IMR-90 (cell line): ENCODE data around the gene ATP1A3. TPM values are rescaled to one million over a fixed set of nuclear protein-coding genes. Genes with fewer than 3 reads are reported as not detected.

Experiments
- ATAC-seq: fragments of 200-7000 bp; cut with Tn5 transposase; 2 replicates; pipeline ENCODE4 v1.9.1; 2020; ENCODE audit warnings: low read depth, mild to moderate bottlenecking, moderate library complexity
- BruUV-seq: library from RNA; stranded (reverse); fragments of 400-500 nt; replicated peaks from 2 replicates; lab custom pipeline; 2021; lab: Mats Ljungman, UMichigan
- CTCF ChIA-PET: fragments of 300-600 bp; formaldehyde crosslinking; extraction: SDS; loops from one replicate; lab custom pipeline; 2021; ENCODE audit warnings: antibody characterized with exemption; lab: Yijun Ruan, JAX
- POLR2A ChIA-PET: fragments of 300-600 bp; sonication (Branson Sonifier 250); formaldehyde crosslinking; loops from one replicate; lab custom pipeline; 2022; ENCODE audit warnings: antibody characterized with exemption; ENCODE audit not compliant: unreplicated experiment; lab: Charles Lee
- DNase-seq: peaks from one replicate; pipeline ENCODE4 v3.0.0; 2013
- H2AFZ ChIP-seq: replicated peaks from 2 replicates; pipeline ENCODE3; 2013; ENCODE audit warnings: low read length, mild to moderate bottlenecking; ENCODE audit not compliant: poor library complexity
- H2AK5ac ChIP-seq: 2 replicates; pipeline ENCODE4 v1.6.1; 2013; ENCODE audit warnings: low read depth, low read length, inconsistent platforms
- H2AK9ac ChIP-seq: replicated peaks from 2 replicates; pipeline ENCODE3; 2013; ENCODE audit warnings: mild to moderate bottlenecking, low read depth, low read length, moderate library complexity; ENCODE audit not compliant: poor library complexity
- H2BK120ac ChIP-seq: 2 replicates; pipeline ENCODE4 v1.6.1; 2013; ENCODE audit warnings: low read depth, low read length, inconsistent platforms
- H2BK15ac ChIP-seq: 3 replicates; pipeline ENCODE4 v1.6.1; 2013; ENCODE audit warnings: low read depth, low read length, inconsistent platforms
- H2BK20ac ChIP-seq: 2 replicates; pipeline ENCODE4 v1.6.1; 2013; ENCODE audit warnings: low read depth, mild to moderate bottlenecking, inconsistent platforms, low read length, moderate library complexity
- H2BK5ac ChIP-seq: 2 replicates; pipeline ENCODE4 v1.6.1; 2013; ENCODE audit warnings: mild to moderate bottlenecking, low read depth, low read length, inconsistent platforms; ENCODE audit not compliant: poor library complexity, severe bottlenecking
- H3K14ac ChIP-seq: replicated peaks from 2 replicates; pipeline ENCODE4 v1.6.1; 2013; ENCODE audit warnings: low read depth, low read length, inconsistent platforms
- H3K18ac ChIP-seq: 2 replicates; pipeline ENCODE4 v1.6.1; 2013; ENCODE audit warnings: low read depth, low read length, control low read depth
- H3K23ac ChIP-seq: 2 replicates; pipeline ENCODE4 v1.6.1; 2013; ENCODE audit warnings: low read depth, low read length, inconsistent platforms
- H3K27ac ChIP-seq: 2 replicates; pipeline ENCODE4 v1.5.1; 2013; ENCODE audit warnings: mild to moderate bottlenecking, control low read depth, low read length; ENCODE audit not compliant: insufficient read depth
- H3K27me3 ChIP-seq: 2 replicates; pipeline ENCODE4 v1.6.1; 2013; ENCODE audit warnings: low read length; ENCODE audit not compliant: control insufficient read depth, insufficient read depth
- H3K36me3 ChIP-seq: 2 replicates; pipeline ENCODE4 v1.6.1; 2013; ENCODE audit warnings: low read length, mixed read lengths; ENCODE audit not compliant: control insufficient read depth, insufficient read depth
- H3K4ac ChIP-seq: 2 replicates; pipeline ENCODE4 v1.6.1; 2013; ENCODE audit warnings: low read depth, low read length, inconsistent platforms
- H3K4me1 ChIP-seq: 2 replicates; pipeline ENCODE4 v1.6.1; 2013; ENCODE audit warnings: low read length, mixed read lengths; ENCODE audit not compliant: control insufficient read depth, insufficient read depth
- H3K4me2 ChIP-seq: 2 replicates; pipeline ENCODE4 v1.6.1; 2013; ENCODE audit warnings: low read depth, mild to moderate bottlenecking, control low read depth, low read length, moderate library complexity
- H3K4me3 ChIP-seq: 2 replicates; pipeline ENCODE4 v1.5.1; 2013; ENCODE audit warnings: low read depth, mild to moderate bottlenecking, control low read depth, low read length, moderate library complexity; ENCODE audit not compliant: insufficient read depth
- H3K56ac ChIP-seq: 2 replicates; pipeline ENCODE4 v1.6.1; 2013; ENCODE audit warnings: low read length, inconsistent platforms; ENCODE audit not compliant: insufficient read depth; ENCODE audit errors: extremely low read depth
- H3K79me1 ChIP-seq, 2 experiments: 2 replicates each; pipeline ENCODE4 v1.6.1; 2013; ENCODE audit warnings: low read length in 2 of 2, inconsistent platforms in 1 of 2, low read depth in 1 of 2
- H3K9ac ChIP-seq: 2 replicates; pipeline ENCODE4 v1.6.1; 2013; ENCODE audit warnings: low read depth, low read length, control low read depth
- H3K9me1 ChIP-seq: 2 replicates; pipeline ENCODE4 v1.6.1; 2013; ENCODE audit warnings: low read length, inconsistent platforms; ENCODE audit not compliant: insufficient read depth
- H3K9me3 ChIP-seq: 2 replicates; pipeline ENCODE4 v1.6.1; 2013; ENCODE audit warnings: low read length; ENCODE audit not compliant: control insufficient read depth, insufficient read depth
- H4K20me1 ChIP-seq: 2 replicates; pipeline ENCODE4 v1.6.1; 2013; ENCODE audit warnings: low read length, inconsistent platforms; ENCODE audit not compliant: insufficient read depth
- H4K5ac ChIP-seq: 2 replicates; pipeline ENCODE4 v1.6.1; 2013; ENCODE audit warnings: mild to moderate bottlenecking, low read depth, low read length, control low read depth
- H4K8ac ChIP-seq, 2 experiments: 2 replicates each; pipeline ENCODE4 v1.6.1; 2013; ENCODE audit warnings: low read depth in 2 of 2, low read length in 2 of 2, control low read depth in 1 of 2, inconsistent platforms in 1 of 2
- H4K91ac ChIP-seq: 2 replicates; pipeline ENCODE4 v1.6.1; 2013; ENCODE audit warnings: low read depth, low read length, inconsistent platforms; ENCODE audit not compliant: insufficient read depth
- CHD1 ChIP-seq: IDR thresholded peaks from 2 replicates; pipeline ENCODE4 v1.6.1; 2012; ENCODE audit warnings: low read depth, low read length, improper control_type of control experiment
- CTCF ChIP-seq: conservative IDR thresholded peaks from 2 replicates; pipeline ENCODE4 v1.5.1; 2012; ENCODE audit warnings: mild to moderate bottlenecking, low read depth, low read length, improper control_type of control experiment
- WGBS, 2 experiments: methylation state at CpG; one replicate each; pipeline versions ENCODE4 v1.1.5 to v1.1.7; 2013; ENCODE audit warnings: missing lambda C conversion rate in 2 of 2; ENCODE audit not compliant: insufficient read length in 1 of 2; ENCODE audit errors: extremely low coverage in 2 of 2; 5-methylcytosine and 5-hydroxymethylcytosine counted together
- dilution Hi-C: fragments of 300-500 bp; cut with HindIII; formaldehyde crosslinking; loops from one replicate; pipeline ENCODE4 v1.14.3; 2018; ENCODE audit warnings: low sequenced_read_pairs; ENCODE audit not compliant: unreplicated experiment
- in situ Hi-C: fragments of 300-500 bp; cut with MboI; formaldehyde crosslinking; loops from 3 replicates; pipeline ENCODE4 v1.14.3; 2019; ENCODE audit warnings: low sequenced_read_pairs, inconsistent platforms, mixed read lengths
- intact Hi-C: fragments of 100-400 bp; cut with micrococcal nuclease; formaldehyde crosslinking; loops from 2 replicates; pipeline ENCODE4 v1.10.0; 2022
- polyA plus RNA-seq, 3 experiments: library from polyadenylated mRNA; depleted of rRNA; stranded (reverse); fragments of >200 nt; gene quantifications; 2 replicates each; pipeline ENCODE4 v1.2.3, GENCODE V29; 2012; ENCODE audit warnings: low replicate concordance in 1 of 3
- total RNA-seq: library from RNA; depleted of rRNA; stranded (reverse); fragments of >200 nt; gene quantifications from 2 replicates; pipeline ENCODE4 v1.2.3, GENCODE V29; 2012

Gene ATP1A3
- total and polyA plus RNA-seq, 2 of the 4 experiments (the other 2 are of a cell fraction): under 0.01 to 0.12 TPM

DNA sequence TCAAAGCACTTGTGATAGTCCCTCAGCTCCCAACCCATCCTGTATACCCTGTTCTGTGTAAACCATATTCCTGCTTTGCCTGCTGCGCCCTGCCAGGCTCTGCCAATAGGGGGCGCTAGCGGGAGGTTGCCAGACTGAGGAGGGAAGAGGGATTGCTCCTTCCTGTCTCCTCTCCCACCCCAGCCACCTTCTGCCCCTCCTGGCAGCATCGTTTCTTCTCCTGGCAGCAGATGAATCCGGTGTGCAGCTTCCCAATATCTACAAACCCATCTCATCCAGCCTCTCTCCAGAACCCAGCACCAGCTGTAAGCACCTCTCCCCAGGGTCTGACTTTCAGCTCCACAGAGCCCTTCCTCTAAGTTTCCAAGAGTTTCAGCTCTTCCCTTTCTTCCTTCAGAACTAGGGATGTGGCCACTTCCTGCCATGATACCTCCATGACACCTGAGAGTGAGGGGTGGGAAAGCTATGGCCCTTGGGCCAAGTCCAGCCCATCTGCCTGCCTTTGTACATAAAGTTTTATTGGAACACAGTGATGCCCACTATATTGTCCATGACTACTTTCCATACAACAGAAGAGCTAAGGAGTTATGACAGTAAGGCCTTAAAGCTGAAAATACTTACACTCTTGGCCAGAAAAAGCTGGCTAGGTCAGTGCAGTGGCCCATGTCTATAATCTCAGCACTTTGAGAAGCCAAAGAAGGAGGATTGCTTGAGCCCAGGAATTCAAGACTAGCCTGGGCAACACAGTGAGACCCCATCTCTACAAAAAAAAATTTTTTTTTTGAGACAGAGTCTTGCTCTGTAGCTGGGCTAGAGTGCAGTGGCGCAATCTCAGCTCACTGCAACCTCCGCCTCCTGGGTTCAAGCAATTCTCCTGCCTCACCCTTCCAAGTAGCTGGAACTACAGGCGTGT lies 34.5 kb upstream of the ATP1A3 start:
- no peaks in the 10 kb centered on the region for H3K36me3 ChIP-seq
- no peak for ATAC-seq
- no peak overlapping the region for H4K5ac ChIP-seq
- 44% methylated on average over 2 of the region's 8 CpGs; no CpG with 5 or more reads in 1 of the 2 experiments for WGBS, 2 experiments
- intact Hi-C loops: no loop called here
- dilution Hi-C loops: no loop called here
- DNase-seq: no peak
- POLR2A ChIA-PET: no interaction called here
- TF ChIP-seq CTCF: peak; percentile 34; the same call in 1 of the 2 replicates
- TF ChIP-seq CHD1: no peak
- H3K14ac ChIP-seq: no peak overlapping the region
- H3K27ac ChIP-seq: no peak overlapping the region
- H2BK120ac ChIP-seq: no peak overlapping the region
- H3K9me1 ChIP-seq: no peaks in the 10 kb centered on the region
- H3K4me2 ChIP-seq: no peak overlapping the region
- no peak overlapping the region for H3K4ac ChIP-seq
- H4K8ac ChIP-seq: no peak overlapping the region
- H2AFZ ChIP-seq: no peak overlapping the region
- in situ Hi-C loops: no loop called here
- H3K27me3 ChIP-seq: peaks cover 24% of the 10 kb centered on the region
- no TSS peak for BruUV-seq
- no peak overlapping the region for H3K4me3 ChIP-seq
- H4K20me1 ChIP-seq: no peaks in the 10 kb centered on the region
- no peak overlapping the region for H4K91ac ChIP-seq
- no peak overlapping the region for H2AK9ac ChIP-seq
- H2BK5ac ChIP-seq: no peak overlapping the region
- no peak overlapping the region for H3K23ac ChIP-seq
- CTCF ChIA-PET: interaction anchor here (0.5 kb wide), 1 partner anchor 15 kb away, joined by 3 read pairs; no protein-coding TSS in a partner anchor
- no peaks in the 10 kb centered on the region for H3K9me3 ChIP-seq
- H3K18ac ChIP-seq: no peak overlapping the region
- no peak overlapping the region for H2AK5ac ChIP-seq
- H3K56ac ChIP-seq: no peak overlapping the region
- H3K9ac ChIP-seq: no peak overlapping the region
- no peak overlapping the region for H2BK20ac ChIP-seq
- no peaks in the 10 kb centered on the region for H3K79me1 ChIP-seq
- peaks cover 11% of the 10 kb centered on the region; the same call in 1 of the 2 replicates for H3K4me1 ChIP-seq
- no peak overlapping the region for H2BK15ac ChIP-seq
